Choroid plexus epithelial cell (primary cell): ENCODE data around the gene UNKL.

ENCODE experiments used
- DNase-seq: peaks from one replicate; pipeline ENCODE4 v3.0.0-alpha.2; 2010; ENCODE audit warnings: low read depth
- H3K4me3 ChIP-seq: 2 replicates; pipeline ENCODE4 v1.5.1; 2011; ENCODE audit warnings: low read depth, mild to moderate bottlenecking, control low read depth, low read length, moderate library complexity
- CTCF ChIP-seq: conservative IDR thresholded peaks from 2 replicates; pipeline ENCODE4 v1.5.1; 2011; ENCODE audit warnings: low read depth, mild to moderate bottlenecking, control low read depth, inconsistent platforms, low read length, moderate library complexity

Gene UNKL

DNA sequence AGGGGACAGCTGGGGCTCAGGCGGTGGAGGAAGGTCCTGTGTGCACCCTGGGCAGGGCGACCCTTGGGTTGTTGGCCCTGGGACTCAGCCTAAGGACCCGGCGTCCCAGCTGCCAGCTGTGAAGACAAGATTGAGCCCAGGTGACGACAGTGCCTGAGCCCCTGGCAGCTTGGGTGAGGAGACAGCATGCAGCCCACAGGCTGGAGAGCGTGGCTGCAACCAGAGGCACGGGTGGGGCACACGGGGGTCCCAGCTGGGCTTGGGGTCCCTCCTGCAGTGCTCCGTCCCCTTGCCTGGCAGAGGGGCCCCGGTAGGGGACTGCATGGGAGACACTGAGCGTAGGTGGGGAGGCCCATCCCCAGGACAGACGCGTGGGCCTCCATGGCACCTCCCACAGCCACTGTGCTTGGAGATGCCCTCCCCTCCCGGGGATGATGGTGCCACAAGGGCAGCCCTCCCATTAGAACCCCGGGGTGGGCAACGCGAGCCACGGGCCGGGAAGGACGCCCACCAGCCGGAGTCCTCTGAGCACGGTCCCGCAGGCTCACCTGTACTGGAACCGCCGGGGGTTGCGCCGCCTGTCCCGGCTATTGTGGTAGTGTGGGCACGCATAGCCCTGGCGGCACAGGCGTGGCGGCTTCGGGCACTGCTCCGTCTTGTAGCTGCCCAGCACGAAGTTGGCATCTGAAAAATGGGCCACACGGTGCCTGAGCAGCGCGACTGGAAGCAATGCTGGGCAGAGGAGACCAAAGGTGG, 15.5 kb downstream of the UNKL start:
- no peak for DNase-seq
- TF ChIP-seq CTCF: no peak
- H3K4me3 ChIP-seq: no peak overlapping the region

- H3K4me3 ChIP-seq: no peak overlapping the region
- TF ChIP-seq CTCF: no peak
- no peak for DNase-seq
Measured at GRCh38 chr16:1398351-1398750, 16.2 kb downstream of the UNKL start.

- DNase-seq: no peak
- TF ChIP-seq CTCF: no peak
- no peak overlapping the region for H3K4me3 ChIP-seq
Measured at GRCh38 chr16:1397779-1398178, 16.7 kb downstream of the UNKL start.

- no peak for TF ChIP-seq CTCF
- H3K4me3 ChIP-seq: no peak overlapping the region
- DNase-seq: no peak
Measured at GRCh38 chr16:1395444-1396031, 19.0 kb downstream of the UNKL start.

- no peak for TF ChIP-seq CTCF
- no peak overlapping the region for H3K4me3 ChIP-seq
- DNase-seq: no peak
Measured at GRCh38 chr16:1394367-1394951, 20.0 kb downstream of the UNKL start.

- no peak for DNase-seq
- H3K4me3 ChIP-seq: no peak overlapping the region
- no peak for TF ChIP-seq CTCF
Measured at GRCh38 chr16:1393613-1394176, 20.8 kb downstream of the UNKL start.

DNA sequence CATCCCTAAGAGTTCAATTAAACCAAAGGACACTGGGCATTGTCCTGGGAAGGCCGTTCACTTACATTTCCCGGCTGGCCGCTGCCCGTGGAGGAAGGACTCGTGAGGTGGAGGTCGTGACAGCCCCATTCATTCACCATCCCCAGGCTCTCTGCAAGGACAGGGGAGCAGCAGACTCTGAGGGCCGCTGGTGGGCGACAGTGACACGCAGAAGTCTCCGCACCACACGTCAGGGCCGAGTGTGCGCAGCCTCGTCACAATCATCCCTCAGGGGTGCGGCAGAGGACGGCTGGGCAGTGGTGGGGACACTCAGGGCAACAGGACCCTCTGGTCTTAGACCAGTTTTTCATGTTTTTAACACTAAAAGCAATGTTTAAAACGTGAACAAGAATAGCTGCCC, 21.7 kb downstream of the UNKL start:
- no peak for DNase-seq
- no peak for TF ChIP-seq CTCF
- H3K4me3 ChIP-seq: no peak overlapping the region
